NCI-H1694 (cell line): ENCODE data around the gene CHCHD3.

Source experiments
- DNase-seq: peaks from one replicate; lab custom pipeline; 2025; lab: John Stamatoyannopoulos, UW

Gene CHCHD3

DNA sequence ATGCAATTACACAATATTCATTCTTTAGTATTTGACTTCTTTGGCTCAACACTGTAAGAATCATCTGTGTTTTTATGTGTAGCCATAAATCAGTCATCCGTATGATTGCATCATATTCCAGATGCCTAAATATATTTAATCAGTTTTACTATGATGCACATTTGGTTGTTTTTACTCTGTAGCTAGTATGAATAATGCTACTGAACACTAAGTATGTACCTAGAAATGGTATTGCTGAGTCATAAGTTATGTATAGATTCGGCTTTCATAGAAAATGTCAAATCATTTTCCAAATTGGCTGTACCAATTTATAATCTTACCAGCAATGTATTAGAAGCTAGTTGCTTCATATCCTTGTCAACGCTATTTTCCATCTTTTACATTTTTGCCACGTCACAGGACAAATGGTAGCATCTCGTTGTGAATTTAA lies 308.3 kb downstream of the CHCHD3 start:
- peak; percentile 60 for DNase-seq

DNA sequence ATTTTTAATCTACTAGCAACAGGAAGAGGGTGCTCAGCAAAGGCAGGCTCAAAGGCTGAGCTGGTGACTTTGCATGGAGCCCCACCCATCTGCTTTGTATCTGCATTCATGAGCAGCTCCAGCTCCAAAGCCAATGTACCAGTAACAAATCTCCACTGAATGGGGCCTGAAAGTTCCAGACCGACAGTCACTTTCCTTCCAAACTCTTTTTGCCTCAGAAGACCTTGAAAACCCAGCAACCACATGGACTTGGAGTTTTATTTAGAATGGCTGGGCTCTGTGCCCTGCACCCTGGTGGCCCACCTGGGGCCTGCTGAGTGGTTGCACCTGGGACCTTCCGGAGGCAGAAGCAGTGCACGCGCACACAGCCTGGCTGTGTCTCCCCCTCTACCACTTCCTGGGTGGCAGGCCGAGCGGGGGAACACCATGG lies 310.6 kb downstream of the CHCHD3 start:
- no peak for DNase-seq

GRCh38 chr7:132770055-132770454 lies 311.8 kb downstream of the CHCHD3 start:
- DNase-seq = no peak

DNA sequence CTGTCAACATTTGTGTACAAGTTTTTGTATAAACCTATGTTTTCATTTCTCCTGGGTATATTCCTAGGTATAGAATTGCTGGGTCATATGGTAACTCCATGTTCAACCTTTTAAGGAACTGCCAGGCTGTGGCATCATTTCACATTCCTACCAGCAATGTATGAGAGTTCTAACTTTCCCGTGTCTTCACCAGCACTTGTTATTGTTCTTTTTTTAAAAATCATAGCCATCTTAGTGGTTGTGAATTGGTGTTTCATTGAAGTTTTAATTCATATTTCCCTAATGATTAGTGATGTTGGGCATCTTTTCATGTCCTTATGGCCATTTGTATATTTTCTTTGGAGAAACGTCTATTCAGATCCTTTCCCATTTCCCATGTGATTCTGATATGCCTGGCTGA lies 312.6 kb downstream of the CHCHD3 start:
- DNase-seq = no peak

DNA sequence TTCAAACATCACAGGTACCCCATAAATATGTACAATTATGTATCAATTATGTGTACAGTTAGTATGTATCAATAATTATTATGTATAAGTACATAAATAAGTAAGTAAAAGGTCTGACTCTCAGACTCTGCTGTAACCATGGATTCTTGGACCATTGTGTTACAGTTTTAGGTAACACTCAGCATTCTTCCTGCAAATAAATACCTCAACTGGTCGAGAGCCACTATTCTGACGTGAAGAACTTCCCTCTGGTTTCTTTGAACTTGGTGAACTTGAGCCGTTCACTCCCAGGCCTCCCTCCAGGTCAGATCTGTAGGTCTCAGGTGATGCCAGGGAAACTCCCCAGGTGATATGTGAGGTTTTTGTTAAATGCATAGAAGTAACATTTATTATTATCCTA lies 313.8 kb downstream of the CHCHD3 start:
- DNase-seq = no peak

- no peak for DNase-seq
Measured at GRCh38 chr7:132767378-132767777, 314.5 kb downstream of the CHCHD3 start.

DNA sequence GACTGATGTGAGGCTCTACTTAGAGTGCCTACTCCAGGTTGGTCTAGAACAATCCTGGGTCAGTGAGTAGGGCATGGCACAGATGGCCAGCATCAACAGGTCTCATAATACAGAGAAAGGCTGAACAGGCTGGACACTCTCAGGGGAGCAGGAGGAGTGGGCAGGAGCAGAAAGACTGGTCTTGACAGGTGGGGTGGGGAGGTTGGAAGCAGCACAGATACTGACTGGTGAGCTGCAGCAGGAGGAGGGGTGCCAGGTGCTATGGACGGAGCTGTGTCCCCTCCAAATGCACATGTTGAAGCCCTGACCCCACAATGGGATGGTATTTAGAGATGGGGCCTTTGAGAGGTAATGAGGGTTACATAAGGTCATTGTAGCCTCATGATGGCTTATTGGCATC lies 315.2 kb downstream of the CHCHD3 start:
- no peak for DNase-seq

DNA sequence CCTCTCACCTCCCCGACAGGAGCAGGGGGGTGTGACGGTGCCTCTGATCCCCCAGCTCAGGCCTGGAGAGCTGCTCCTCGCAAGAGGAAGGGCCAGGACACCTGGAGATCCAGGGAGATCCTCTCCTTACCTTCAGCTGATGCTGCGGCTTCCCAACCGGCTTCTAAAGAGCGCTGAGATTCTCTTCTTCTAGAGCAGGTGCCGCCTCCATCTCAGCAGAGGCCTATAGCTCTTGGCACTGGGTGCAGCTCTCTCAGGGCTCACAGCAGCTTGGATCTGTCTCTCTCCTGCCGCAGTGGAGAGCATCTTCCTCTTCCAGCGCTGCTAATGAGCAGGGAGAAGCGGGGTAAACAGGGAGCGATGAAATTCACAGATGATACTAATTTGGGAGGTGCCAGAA lies 316.0 kb downstream of the CHCHD3 start:
- no peak for DNase-seq

- DNase-seq = no peak
Measured at GRCh38 chr7:132764762-132765161, 317.1 kb downstream of the CHCHD3 start.

DNA sequence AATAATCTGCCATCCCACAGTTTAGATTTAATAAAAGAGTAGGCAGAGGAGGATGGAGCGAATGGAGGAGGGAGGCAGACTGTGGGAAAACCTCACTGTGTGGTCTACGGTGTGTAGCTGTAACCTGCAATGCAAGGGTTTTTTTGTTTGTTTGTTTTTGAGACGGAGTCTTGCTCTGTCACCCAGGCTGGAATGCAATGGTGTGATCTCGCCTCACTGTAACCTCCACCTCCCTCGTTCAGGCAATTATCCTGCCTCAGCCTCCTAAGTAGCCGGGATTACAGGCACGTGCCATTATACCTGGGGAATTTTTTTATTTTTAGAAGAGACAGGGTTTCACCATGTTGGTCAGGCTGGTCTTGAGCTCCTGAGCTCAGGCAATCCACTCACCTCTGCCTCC lies 321.0 kb downstream of the CHCHD3 start:
- DNase-seq = no peak

GRCh38 chr7:132760244-132760623 lies 321.7 kb downstream of the CHCHD3 start:
- DNase-seq = no peak

- no peak for DNase-seq
Measured at GRCh38 chr7:132759482-132760243, 322.2 kb downstream of the CHCHD3 start.

DNA sequence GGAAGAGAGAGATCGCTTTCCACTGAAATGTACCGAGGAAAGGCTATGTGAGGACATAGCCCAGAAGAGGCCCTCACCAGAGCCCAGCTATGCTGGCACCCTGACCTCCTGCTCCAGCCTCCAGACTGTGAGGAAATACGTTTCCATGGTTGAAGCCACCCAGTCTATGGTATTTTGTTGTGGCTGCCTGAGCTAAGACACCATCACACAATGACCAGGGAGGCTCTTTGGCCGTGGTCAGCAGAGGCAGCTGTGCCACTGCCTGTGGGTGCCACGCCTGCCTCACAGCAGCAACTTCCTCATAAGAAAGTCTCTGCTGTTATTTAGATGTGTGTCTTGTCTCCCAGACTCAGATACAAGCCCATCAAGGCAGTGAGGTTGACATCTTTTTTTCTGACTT lies 322.9 kb downstream of the CHCHD3 start:
- DNase-seq = no peak

GRCh38 chr7:132757783-132758182 lies 324.1 kb downstream of the CHCHD3 start:
- DNase-seq = no peak

GRCh38 chr7:132756484-132756990 lies 325.4 kb downstream of the CHCHD3 start:
- DNase-seq = no peak

- no peak for DNase-seq
Measured at GRCh38 chr7:132755538-132756483, 326.1 kb downstream of the CHCHD3 start.

DNA sequence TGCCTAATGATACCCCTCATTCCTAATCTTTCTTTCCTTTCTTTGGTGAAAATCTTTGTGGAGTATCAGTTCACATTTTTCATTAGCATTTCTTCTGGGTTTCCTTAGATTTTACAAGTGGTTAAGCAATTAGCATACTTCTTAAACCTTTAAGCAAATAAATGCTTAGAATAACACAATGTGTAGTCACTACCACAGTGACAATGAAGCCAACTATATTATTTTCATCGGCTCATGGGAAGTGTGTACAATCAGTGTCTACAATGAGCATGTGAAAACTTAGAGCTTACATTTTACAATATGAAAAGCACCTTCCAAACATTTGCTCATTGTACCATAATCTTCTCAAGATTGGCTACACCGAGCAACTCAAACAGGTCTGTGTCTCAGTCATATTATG lies 329.5 kb downstream of the CHCHD3 start:
- DNase-seq = no peak

GRCh38 chr7:132751244-132751647 lies 330.6 kb downstream of the CHCHD3 start:
- no peak for DNase-seq

- no peak for DNase-seq
Measured at GRCh38 chr7:132750530-132751217, 331.2 kb downstream of the CHCHD3 start.

DNA sequence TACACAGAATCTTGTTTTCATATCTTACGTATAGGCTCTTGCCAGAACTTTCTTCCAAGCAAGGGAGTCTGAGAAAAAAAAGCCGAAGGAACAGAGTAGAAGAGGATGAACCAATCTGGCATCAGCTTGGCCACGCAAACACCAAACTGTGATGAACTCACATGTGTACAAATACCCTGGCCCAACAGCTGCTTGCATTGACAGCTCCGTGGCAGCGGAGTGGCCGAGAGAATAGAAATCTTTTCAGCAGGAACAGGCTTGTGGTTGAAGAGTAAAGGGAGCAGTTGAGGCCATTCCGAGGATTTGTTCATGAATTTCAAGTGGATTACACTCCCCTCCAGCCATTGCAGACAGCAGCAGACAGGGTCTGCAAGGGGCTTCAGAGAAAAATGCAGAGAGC lies 331.8 kb downstream of the CHCHD3 start:
- no peak for DNase-seq

DNA sequence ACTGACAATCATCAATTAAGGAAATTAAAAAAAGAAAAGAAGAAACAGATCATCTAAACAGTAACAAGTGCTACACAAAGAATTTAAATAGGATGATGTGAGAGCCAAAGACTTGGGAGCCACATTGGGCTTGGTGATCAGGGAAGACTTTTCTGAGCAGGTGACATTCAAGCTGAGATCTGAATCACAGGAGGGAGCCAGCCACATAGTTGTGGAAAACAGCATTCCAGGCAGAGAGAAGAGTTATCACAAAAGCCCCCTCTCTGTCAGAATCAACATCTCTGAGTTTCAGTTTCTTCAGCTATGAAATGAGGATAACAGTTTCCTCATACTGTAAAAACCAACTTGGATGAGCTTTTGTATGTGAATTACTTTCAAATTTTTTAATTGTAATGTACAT lies 336.4 kb downstream of the CHCHD3 start:
- no peak for DNase-seq

GRCh38 chr7:132743974-132744373 lies 337.9 kb downstream of the CHCHD3 start:
- no peak for DNase-seq
